Stimulated activated naive CD8-positive, alpha-beta T cell treated with anti-CD3 and anti-CD28 coated beads, Interleukin-15, Interleukin-2, amounts not matched to agents 100 ng/mL and 50 ng/mL, for 24 hours (primary cell): Measurements from ENCODE around the gene VWF.

ENCODE experiments used
- H3K27ac Mint-ChIP-seq: one replicate; pipeline ENCODE4 v1.8.0; 2021; ENCODE audit warnings: mild to moderate bottlenecking, mixed read lengths
- H3K27me3 Mint-ChIP-seq: one replicate; pipeline ENCODE4 v1.8.0; 2021; ENCODE audit warnings: mixed read lengths
- H3K36me3 Mint-ChIP-seq: one replicate; pipeline ENCODE4 v1.8.0; 2021; ENCODE audit warnings: low read depth, mixed read lengths
- H3K4me1 Mint-ChIP-seq: one replicate; pipeline ENCODE4 v1.8.0; 2021; ENCODE audit warnings: low read depth, mixed read lengths
- H3K4me3 Mint-ChIP-seq: one replicate; pipeline ENCODE4 v1.8.0; 2021; ENCODE audit warnings: mild to moderate bottlenecking, mixed read lengths
- H3K9me3 Mint-ChIP-seq: one replicate; pipeline ENCODE4 v1.8.0; 2021; ENCODE audit warnings: mixed read lengths

Gene VWF

GRCh38 chr12:5971194-5971850 is 153.1 kb downstream of the VWF start:
- no peaks in the 10 kb centered on the region for H3K4me1 Mint-ChIP-seq
- no peak overlapping the region for H3K4me3 Mint-ChIP-seq
- H3K9me3 Mint-ChIP-seq: no peaks in the 10 kb centered on the region
- H3K27ac Mint-ChIP-seq: no peak overlapping the region
- H3K27me3 Mint-ChIP-seq: peaks cover 13% of the 10 kb centered on the region
- H3K36me3 Mint-ChIP-seq: no peaks in the 10 kb centered on the region

GRCh38 chr12:5969974-5970690 is 154.3 kb downstream of the VWF start:
- H3K36me3 Mint-ChIP-seq: no peaks in the 10 kb centered on the region
- no peaks in the 10 kb centered on the region for H3K9me3 Mint-ChIP-seq
- no peaks in the 10 kb centered on the region for H3K4me1 Mint-ChIP-seq
- H3K27me3 Mint-ChIP-seq: peaks cover 16% of the 10 kb centered on the region
- H3K4me3 Mint-ChIP-seq: no peak overlapping the region
- no peak overlapping the region for H3K27ac Mint-ChIP-seq

- H3K27ac Mint-ChIP-seq: no peak overlapping the region
- H3K27me3 Mint-ChIP-seq: peaks cover 12% of the 10 kb centered on the region
- no peaks in the 10 kb centered on the region for H3K4me1 Mint-ChIP-seq
- H3K36me3 Mint-ChIP-seq: no peaks in the 10 kb centered on the region
- no peaks in the 10 kb centered on the region for H3K9me3 Mint-ChIP-seq
- H3K4me3 Mint-ChIP-seq: no peak overlapping the region
These were observed 155.1 kb downstream of the VWF start for GRCh38 chr12:5969156-5969973.

GRCh38 chr12:5967645-5968415 is 156.6 kb downstream of the VWF start:
- Mint-ChIP-seq H3K4me3 (no peak overlapping the region), H3K27ac (no peak overlapping the region), H3K4me1 (no peaks in the 10 kb centered on the region), H3K9me3 (no peaks in the 10 kb centered on the region), H3K36me3 (no peaks in the 10 kb centered on the region), H3K27me3 (peaks cover 12% of the 10 kb centered on the region)

- Mint-ChIP-seq H3K36me3 (no peaks in the 10 kb centered on the region), H3K9me3 (no peaks in the 10 kb centered on the region), H3K4me3 (no peak overlapping the region), H3K27ac (no peak overlapping the region), H3K4me1 (no peaks in the 10 kb centered on the region), H3K27me3 (peaks cover 12% of the 10 kb centered on the region)
These were observed 157.9 kb downstream of the VWF start for GRCh38 chr12:5966486-5967095.

- Mint-ChIP-seq H3K27me3 (peaks cover 12% of the 10 kb centered on the region), H3K4me3 (no peak overlapping the region), H3K4me1 (no peaks in the 10 kb centered on the region), H3K36me3 (no peaks in the 10 kb centered on the region), H3K9me3 (no peaks in the 10 kb centered on the region), H3K27ac (no peak overlapping the region)
These were observed 158.5 kb downstream of the VWF start for GRCh38 chr12:5965950-5966383.

GRCh38 chr12:5964913-5965900 is 159.3 kb downstream of the VWF start:
- Mint-ChIP-seq H3K4me1 (no peaks in the 10 kb centered on the region), H3K36me3 (no peaks in the 10 kb centered on the region), H3K4me3 (no peak overlapping the region), H3K27ac (no peak overlapping the region), H3K9me3 (no peaks in the 10 kb centered on the region), H3K27me3 (peaks cover 14% of the 10 kb centered on the region)

- no peaks in the 10 kb centered on the region for H3K4me1 Mint-ChIP-seq
- H3K9me3 Mint-ChIP-seq: no peaks in the 10 kb centered on the region
- H3K36me3 Mint-ChIP-seq: no peaks in the 10 kb centered on the region
- H3K4me3 Mint-ChIP-seq: no peak overlapping the region
- H3K27ac Mint-ChIP-seq: no peak overlapping the region
- H3K27me3 Mint-ChIP-seq: peaks cover 11% of the 10 kb centered on the region
These were observed 161.0 kb downstream of the VWF start for GRCh38 chr12:5963515-5963914.

- Mint-ChIP-seq H3K4me1 (no peaks in the 10 kb centered on the region), H3K27ac (no peak overlapping the region), H3K27me3 (peaks cover 16% of the 10 kb centered on the region), H3K36me3 (no peaks in the 10 kb centered on the region), H3K4me3 (no peak overlapping the region), H3K9me3 (no peaks in the 10 kb centered on the region)
These were observed 163.7 kb downstream of the VWF start for GRCh38 chr12:5960783-5961182.

GRCh38 chr12:5956987-5957386 is 167.5 kb downstream of the VWF start:
- Mint-ChIP-seq H3K4me1 (no peaks in the 10 kb centered on the region), H3K9me3 (no peaks in the 10 kb centered on the region), H3K4me3 (no peak overlapping the region), H3K27me3 (peaks cover 27% of the 10 kb centered on the region), H3K36me3 (no peaks in the 10 kb centered on the region), H3K27ac (no peak overlapping the region)

GRCh38 chr12:5954661-5955060 is 169.8 kb downstream of the VWF start:
- no peaks in the 10 kb centered on the region for H3K36me3 Mint-ChIP-seq
- H3K4me3 Mint-ChIP-seq: no peak overlapping the region
- no peaks in the 10 kb centered on the region for H3K4me1 Mint-ChIP-seq
- H3K27me3 Mint-ChIP-seq: peaks cover 30% of the 10 kb centered on the region
- H3K27ac Mint-ChIP-seq: no peak overlapping the region
- no peaks in the 10 kb centered on the region for H3K9me3 Mint-ChIP-seq

- no peak overlapping the region for H3K27ac Mint-ChIP-seq
- no peak overlapping the region for H3K4me3 Mint-ChIP-seq
- peaks cover 33% of the 10 kb centered on the region for H3K27me3 Mint-ChIP-seq
- no peaks in the 10 kb centered on the region for H3K36me3 Mint-ChIP-seq
- H3K4me1 Mint-ChIP-seq: no peaks in the 10 kb centered on the region
- no peaks in the 10 kb centered on the region for H3K9me3 Mint-ChIP-seq
These were observed 170.5 kb downstream of the VWF start for GRCh38 chr12:5953835-5954586.

GRCh38 chr12:5952031-5952430 is 172.4 kb downstream of the VWF start:
- H3K27me3 Mint-ChIP-seq: peaks cover 37% of the 10 kb centered on the region
- H3K4me1 Mint-ChIP-seq: no peaks in the 10 kb centered on the region
- H3K27ac Mint-ChIP-seq: no peak overlapping the region
- no peaks in the 10 kb centered on the region for H3K9me3 Mint-ChIP-seq
- no peaks in the 10 kb centered on the region for H3K36me3 Mint-ChIP-seq
- H3K4me3 Mint-ChIP-seq: no peak overlapping the region
